LNCaP clone FGC (cell line): ENCODE data around the gene NACC1.

ENCODE experiments used
- DNase-seq: peaks from one replicate; pipeline ENCODE4 v3.0.0-alpha.2; 2011; ENCODE audit warnings: low read depth
- H3K4me3 ChIP-seq: 2 replicates; pipeline ENCODE4 v1.5.1; 2011; ENCODE audit warnings: mild to moderate bottlenecking, low read depth, low read length, control low read depth
- TF ChIP-seq, protein P1 (sequence below): IDR thresholded peaks from 2 replicates; pipeline ENCODE4 v1.5.1; 2012; ENCODE audit warnings: mild to moderate bottlenecking; ENCODE audit not compliant: control insufficient read depth, insufficient read depth; ENCODE audit errors: extremely low read depth

NACC1 gene

DNA sequence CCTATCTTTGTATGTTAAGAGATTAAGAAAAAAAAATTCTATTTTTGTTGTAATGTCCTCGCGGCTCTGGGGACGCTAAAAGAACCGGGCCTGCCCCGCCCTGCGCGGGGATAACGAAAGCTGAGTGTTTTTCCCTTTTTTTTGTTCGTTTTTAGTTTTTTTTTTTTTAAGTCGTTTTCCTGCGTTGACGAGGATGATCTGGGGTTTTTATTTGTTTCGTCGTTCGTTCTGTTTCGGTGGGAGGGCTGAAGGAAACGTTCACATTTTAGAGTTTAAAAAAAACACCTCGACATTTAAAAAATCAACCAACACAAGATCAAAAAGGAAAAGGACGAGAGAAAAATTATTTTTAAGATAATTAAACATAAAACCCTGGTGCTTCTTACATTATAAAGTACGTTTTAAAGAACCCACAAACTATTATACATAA, 21.0 kb upstream of the NACC1 start:
- no peak overlapping the region for H3K4me3 ChIP-seq
- DNase-seq: no peak
- TF ChIP-seq, protein P1, sequence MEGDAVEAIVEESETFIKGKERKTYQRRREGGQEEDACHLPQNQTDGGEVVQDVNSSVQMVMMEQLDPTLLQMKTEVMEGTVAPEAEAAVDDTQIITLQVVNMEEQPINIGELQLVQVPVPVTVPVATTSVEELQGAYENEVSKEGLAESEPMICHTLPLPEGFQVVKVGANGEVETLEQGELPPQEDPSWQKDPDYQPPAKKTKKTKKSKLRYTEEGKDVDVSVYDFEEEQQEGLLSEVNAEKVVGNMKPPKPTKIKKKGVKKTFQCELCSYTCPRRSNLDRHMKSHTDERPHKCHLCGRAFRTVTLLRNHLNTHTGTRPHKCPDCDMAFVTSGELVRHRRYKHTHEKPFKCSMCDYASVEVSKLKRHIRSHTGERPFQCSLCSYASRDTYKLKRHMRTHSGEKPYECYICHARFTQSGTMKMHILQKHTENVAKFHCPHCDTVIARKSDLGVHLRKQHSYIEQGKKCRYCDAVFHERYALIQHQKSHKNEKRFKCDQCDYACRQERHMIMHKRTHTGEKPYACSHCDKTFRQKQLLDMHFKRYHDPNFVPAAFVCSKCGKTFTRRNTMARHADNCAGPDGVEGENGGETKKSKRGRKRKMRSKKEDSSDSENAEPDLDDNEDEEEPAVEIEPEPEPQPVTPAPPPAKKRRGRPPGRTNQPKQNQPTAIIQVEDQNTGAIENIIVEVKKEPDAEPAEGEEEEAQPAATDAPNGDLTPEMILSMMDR: no peak

DNA sequence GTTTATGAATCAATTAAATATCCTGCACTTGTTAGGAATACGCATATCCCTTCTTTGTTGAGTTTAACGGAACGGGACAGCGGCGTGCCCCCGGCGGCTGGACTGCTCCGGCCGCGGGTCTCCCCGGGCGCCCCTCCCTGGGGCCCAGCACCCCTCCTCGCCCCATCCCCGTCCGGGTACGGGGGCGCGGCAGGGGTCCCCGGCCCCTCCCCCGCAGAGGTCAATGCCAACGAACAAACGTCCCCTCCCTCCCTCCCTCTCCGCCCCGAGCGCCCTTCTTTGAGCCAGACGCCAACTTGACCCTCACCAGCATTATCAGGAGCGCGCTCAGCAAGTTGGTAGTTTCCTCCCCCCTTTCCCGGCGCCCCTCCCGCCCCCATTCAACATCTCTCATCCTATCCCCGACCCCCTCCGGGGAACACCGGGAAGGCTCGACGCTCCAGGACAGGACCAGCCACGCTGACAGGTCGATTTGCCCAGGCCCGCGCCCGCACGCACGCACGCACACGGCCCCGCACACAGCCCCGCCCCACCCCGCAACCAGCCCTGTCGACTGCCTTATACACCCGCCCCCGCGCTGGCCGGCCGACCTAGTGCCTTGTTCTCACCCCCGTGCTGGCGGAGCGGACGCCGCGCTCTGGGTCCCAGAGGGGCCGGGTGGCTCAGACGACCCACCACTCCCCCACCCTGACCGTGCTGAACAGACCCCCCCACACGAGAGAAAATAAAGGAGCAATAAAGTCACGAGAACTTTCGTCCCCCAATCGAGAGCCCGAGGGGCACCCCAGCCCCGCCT, 20.4 kb upstream of the NACC1 start:
- no peak for DNase-seq
- TF ChIP-seq, protein P1: no peak
- H3K4me3 ChIP-seq: no peak overlapping the region; the same call in 1 of the 2 replicates

DNA sequence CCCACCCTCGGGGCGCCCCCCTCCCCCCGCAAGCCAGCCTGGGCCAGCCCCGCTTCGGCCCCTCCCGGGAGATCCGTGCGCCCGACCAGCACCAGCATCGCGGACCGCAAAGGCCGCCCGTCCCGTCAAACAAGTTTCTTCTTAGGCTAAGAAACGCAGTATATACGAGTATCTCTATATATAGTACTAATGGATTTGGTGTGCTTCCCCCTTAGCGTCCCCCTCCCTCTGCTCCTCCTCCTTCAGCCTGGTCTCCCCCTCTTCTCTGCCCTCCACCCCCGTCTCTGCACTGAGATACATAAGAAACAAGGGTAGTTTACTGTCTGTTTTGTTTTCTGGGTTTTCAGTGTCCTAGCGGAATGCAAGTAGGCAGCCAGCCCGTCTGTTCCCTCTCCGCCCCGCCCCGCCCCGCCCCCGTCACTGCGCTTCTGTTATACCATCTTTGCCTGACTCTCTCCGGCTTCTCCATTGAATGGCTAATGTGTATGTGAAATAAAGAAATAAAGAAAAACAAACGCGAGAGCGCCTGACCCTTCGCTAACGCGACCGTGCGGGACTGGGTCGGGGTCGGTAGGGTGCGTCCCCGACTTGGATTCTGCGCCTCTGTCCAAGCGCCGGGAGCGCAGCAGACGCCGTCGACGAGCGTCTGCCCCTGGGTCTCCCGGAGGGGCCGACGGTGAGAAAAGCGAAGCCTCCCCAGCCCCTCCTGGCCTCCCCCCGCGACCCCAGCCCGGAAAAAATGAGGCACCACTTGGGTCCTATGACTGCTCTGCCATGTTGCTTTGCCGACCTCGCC, 19.6 kb upstream of the NACC1 start:
- DNase-seq: peak; percentile 19
- TF ChIP-seq, protein P1: no peak
- no peak overlapping the region for H3K4me3 ChIP-seq

DNA sequence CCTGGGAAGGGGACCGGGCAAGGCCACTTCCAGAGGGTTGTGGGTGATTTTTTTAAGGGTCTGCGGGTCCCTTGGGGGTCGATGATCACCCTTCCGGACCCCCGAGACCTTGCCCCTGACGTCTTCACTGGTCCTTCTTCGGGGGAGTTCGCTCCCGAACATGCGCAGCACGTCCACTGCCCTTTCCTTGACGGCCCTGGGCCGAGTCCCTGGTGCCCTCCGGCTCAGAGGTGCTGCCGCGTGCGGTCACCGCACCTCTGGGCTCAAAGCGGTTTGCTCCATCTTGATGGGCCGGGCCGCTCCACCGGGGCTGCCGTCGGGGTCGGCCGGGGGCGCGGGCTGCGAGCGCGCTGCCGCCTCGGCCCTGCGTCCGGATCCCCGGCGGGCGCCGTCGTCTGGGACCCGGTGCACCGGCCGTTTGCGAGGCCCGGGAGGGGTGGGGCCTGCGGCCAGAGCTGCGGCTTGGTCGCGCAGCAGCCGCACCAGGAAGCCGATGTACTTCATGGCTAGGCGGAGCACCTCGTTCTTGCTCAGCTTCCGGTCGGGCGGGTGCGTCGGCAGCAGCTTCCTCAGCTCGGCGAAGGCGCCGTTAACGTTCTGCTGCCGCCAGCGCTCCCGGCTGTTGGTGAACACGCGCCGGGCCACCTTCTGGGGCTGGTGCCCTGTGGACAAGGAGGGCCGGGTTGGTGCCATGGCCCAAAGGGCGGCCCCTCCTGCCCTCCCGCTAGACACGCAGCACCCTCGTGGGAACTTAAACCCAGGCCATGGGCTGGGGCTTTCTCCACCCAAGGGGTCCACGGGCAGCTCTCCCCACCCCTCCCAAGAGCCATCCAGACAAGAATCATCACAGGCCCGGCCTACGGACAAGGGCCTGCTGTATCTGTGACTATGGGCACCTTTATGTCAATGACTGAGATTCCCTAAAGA, 18.7 kb upstream of the NACC1 start:
- TF ChIP-seq, protein P1: no peak
- DNase-seq: no peak
- H3K4me3 ChIP-seq: no peak overlapping the region

DNA sequence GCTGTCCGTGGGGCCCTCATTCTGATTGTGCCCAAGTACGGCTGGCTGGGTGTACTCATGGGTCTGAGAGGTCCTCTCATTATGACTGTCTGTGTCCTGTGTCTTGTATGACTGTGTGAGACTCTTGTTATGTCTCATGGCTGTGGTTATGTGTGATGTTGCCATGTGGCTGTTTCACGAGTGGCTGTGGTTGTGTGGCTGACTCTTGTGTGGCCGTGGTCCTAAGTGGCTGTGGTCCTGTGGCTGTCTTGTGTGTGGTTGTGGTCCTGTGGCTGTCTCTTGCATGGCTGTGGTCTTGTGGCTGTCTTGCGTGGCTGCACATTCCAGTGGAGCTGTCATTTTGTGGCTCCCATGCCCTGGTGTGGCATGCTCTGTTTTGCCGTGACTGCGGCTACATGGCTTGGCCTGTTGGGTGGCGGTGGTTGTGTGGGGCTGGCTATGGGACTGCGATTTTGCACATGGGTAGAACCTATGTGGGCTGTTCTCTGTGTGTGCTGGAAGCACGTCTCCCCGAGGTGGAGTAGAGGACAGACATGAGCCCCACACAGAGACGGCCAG, 18.0 kb upstream of the NACC1 start:
- H3K4me3 ChIP-seq: no peak overlapping the region
- TF ChIP-seq, protein P1: no peak
- no peak for DNase-seq

DNA sequence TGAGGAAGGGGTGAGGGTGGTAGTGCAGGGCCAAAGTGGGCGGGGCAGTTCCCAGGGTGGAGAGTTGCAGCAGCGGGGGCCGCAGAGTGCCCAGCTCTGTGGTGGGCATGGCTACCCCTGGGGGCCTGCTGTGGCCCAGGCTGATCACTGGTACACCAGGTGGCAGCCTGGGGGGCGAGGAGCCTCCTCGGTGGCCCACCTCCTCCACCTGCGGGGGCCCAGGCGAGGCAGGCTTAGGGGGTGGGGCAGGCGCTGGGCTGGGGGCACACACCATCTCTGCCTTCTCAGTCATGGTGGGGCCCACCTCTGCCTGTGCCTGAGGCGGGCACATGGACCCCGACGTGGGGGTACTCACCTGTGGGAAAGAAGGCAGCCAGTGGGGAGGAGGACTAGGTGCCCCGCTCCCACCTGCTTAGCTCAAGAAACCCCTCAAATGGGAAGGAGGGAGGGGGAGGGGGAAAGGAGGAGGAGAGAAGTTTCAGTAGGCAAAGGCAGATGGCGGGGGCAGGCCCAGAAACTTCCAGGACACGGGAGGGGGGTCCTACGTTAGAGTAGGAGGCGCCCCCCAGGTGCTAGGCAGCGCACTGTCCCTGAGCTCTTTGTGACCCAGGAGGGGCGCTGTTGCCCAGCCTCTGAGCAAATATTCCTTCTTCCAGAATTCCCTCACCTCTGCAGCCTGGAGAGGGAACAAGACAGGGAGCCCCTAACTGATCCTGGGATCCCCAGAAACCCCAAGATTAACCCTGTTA, 17.0 kb upstream of the NACC1 start:
- no peak overlapping the region for H3K4me3 ChIP-seq
- DNase-seq: no peak
- TF ChIP-seq, protein P1: no peak
